OCI-LY7 (cell line): ENCODE measurements around the gene NUDCD3. TPM values are rescaled to one million over a fixed set of nuclear protein-coding genes. Genes with fewer than 3 reads are reported as not detected.
A peak's percentile ranks its signal among the peaks of the same experiment; 100 is the strongest.

ENCODE experiments used
- BruUV-seq: library from RNA; stranded (reverse); fragments of 400-500 nt; replicated peaks from 2 replicates; lab custom pipeline; 2021; lab: Mats Ljungman, UMichigan
- CTCF ChIA-PET: fragments of 300-600 bp; sonication (Branson Sonifier 250); formaldehyde crosslinking; loops from one replicate; lab custom pipeline; 2022; ENCODE audit warnings: antibody characterized with exemption; ENCODE audit not compliant: unreplicated experiment; lab: Charles Lee
- POLR2A ChIA-PET: fragments of 300-600 bp; sonication (Branson Sonifier 250); formaldehyde crosslinking; loops from one replicate; lab custom pipeline; 2022; ENCODE audit warnings: antibody characterized with exemption; lab: Charles Lee
- DNase-seq: peaks from one replicate; pipeline ENCODE4 v3.0.0-alpha.2; 2015; ENCODE audit warnings: low spot score
- H2AFZ ChIP-seq: fragments of 200-600 bp; sonication (generic), shearing (Covaris generic); 2 replicates; pipeline ENCODE4 v1.6.1; 2014; ENCODE audit warnings: mild to moderate bottlenecking, antibody characterized with exemption, low read length, moderate library complexity
- H3K27ac ChIP-seq: fragments of 200-600 bp; sonication (generic); 2 replicates; pipeline ENCODE4 v1.5.1; 2014; ENCODE audit warnings: mixed run types, low read depth, mild to moderate bottlenecking, moderate library complexity, low read length, inconsistent platforms; ENCODE audit not compliant: poor library complexity, severe bottlenecking
- H3K36me3 ChIP-seq: fragments of 200-600 bp; sonication (generic); 2 replicates; pipeline ENCODE4 v1.6.1; 2014; ENCODE audit warnings: mild to moderate bottlenecking, antibody characterized with exemption, low read length, moderate library complexity, mixed read lengths; ENCODE audit not compliant: insufficient read depth
- H3K4me1 ChIP-seq: fragments of 200-600 bp; sonication (generic); 2 replicates; pipeline ENCODE4 v1.5.1; 2014; ENCODE audit warnings: mild to moderate bottlenecking, low read length; ENCODE audit not compliant: insufficient read depth, poor library complexity, severe bottlenecking
- H3K4me2 ChIP-seq: fragments of 200-600 bp; sonication (generic); 2 replicates; pipeline ENCODE4 v1.6.1; 2014; ENCODE audit warnings: mild to moderate bottlenecking, low read length
- H3K4me3 ChIP-seq: fragments of 200-600 bp; sonication (generic); 2 replicates; pipeline ENCODE4 v1.5.1; 2014; ENCODE audit warnings: mild to moderate bottlenecking, low read depth, low read length; ENCODE audit not compliant: poor library complexity, severe bottlenecking
- H3K79me2 ChIP-seq: fragments of 200-600 bp; sonication (generic); 2 replicates; pipeline ENCODE4 v1.6.1; 2016; ENCODE audit warnings: low read depth, mild to moderate bottlenecking, low read length, moderate library complexity, mixed read lengths; ENCODE audit not compliant: insufficient read depth
- H3K9me2 ChIP-seq: fragments of 200-600 bp; sonication (generic); 2 replicates; pipeline ENCODE4 v1.6.1; 2016; ENCODE audit warnings: mild to moderate bottlenecking, low read length, mixed read lengths; ENCODE audit not compliant: insufficient read depth
- H3K9me3 ChIP-seq: fragments of 200-600 bp; sonication (generic); 2 replicates; pipeline ENCODE4 v1.6.1; 2014; ENCODE audit warnings: mild to moderate bottlenecking, mixed run types, low read length, mixed read lengths
- H4K20me1 ChIP-seq: fragments of 200-600 bp; sonication (generic); 2 replicates; pipeline ENCODE4 v1.6.1; 2014; ENCODE audit warnings: mild to moderate bottlenecking, antibody characterized with exemption, low read length, moderate library complexity, mixed read lengths; ENCODE audit not compliant: insufficient read depth
- CTCF ChIP-seq: fragments of 200-600 bp; sonication (generic); conservative IDR thresholded peaks from 2 replicates; pipeline ENCODE4 v1.5.1; 2014; ENCODE audit warnings: mild to moderate bottlenecking, antibody characterized with exemption, low read length, moderate library complexity, mixed read lengths
- EZH2phosphoT487 ChIP-seq: fragments of 200-600 bp; sonication (generic); IDR thresholded peaks from 2 replicates; pipeline ENCODE4 v1.6.1; 2018; ENCODE audit warnings: low read depth, borderline replicate concordance, mild to moderate bottlenecking, mixed run types, antibody characterized with exemption, low read length, moderate library complexity, mixed read lengths
- intact Hi-C: fragments of 100-400 bp; cut with micrococcal nuclease; formaldehyde crosslinking; loops from one replicate; pipeline ENCODE4 v1.10.0; 2022; ENCODE audit not compliant: unreplicated experiment
- total RNA-seq, 2 experiments: library from RNA; depleted of rRNA in 1 of 2; stranded (reverse); fragments of >200 nt in 1 of 2; shearing (Covaris generic) in 1 of 2; gene quantifications; 2 replicates each; pipeline ENCODE4 v1.2.3, GENCODE V29; 2014 to 2022

The NUDCD3 gene
- total RNA-seq, 2 experiments from 2014 or later: 57.0 to 108 TPM

- Histone ChIP-seq H2AFZ (no peak overlapping the region), H3K79me2 (no peaks in the 10 kb centered on the region), H3K4me2 (no peak overlapping the region), H3K27ac (no peak overlapping the region), H3K9me3 (no peaks in the 10 kb centered on the region), H3K36me3 (no peaks in the 10 kb centered on the region), H3K4me3 (no peak overlapping the region), H3K4me1 (peaks cover 12% of the 10 kb centered on the region), H3K9me2 (no peaks in the 10 kb centered on the region), H4K20me1 (no peaks in the 10 kb centered on the region)
- TF ChIP-seq CTCF (no peak), EZH2phosphoT487 (no peak)
- intact Hi-C loops: no loop called here
- BruUV-seq: no TSS peak
- ChIA-PET POLR2A (interaction anchor here (0.6 kb wide), 1 partner anchor 87 kb away, joined by 4 read pairs; no protein-coding TSS in a partner anchor), CTCF (no interaction called here)
- no peak for DNase-seq
Measured at GRCh38 chr7:44368455-44368854, 122.0 kb downstream of the NUDCD3 start.

GRCh38 chr7:44367475-44368043 is 122.9 kb downstream of the NUDCD3 start:
- no peaks in the 10 kb centered on the region for H3K36me3 ChIP-seq
- no peak for TF ChIP-seq EZH2phosphoT487
- TF ChIP-seq CTCF: no peak
- no peaks in the 10 kb centered on the region for H3K9me3 ChIP-seq
- H3K9me2 ChIP-seq: no peaks in the 10 kb centered on the region
- H3K4me2 ChIP-seq: no peak overlapping the region
- ChIA-PET POLR2A (interaction anchor here (0.6 kb wide), 2 partner anchors 87 to 236 kb away, joined by 3 to 4 read pairs; no protein-coding TSS in a partner anchor), CTCF (no interaction called here)
- no peak for DNase-seq
- BruUV-seq: no TSS peak
- no peak overlapping the region for H3K27ac ChIP-seq
- H3K4me1 ChIP-seq: peaks cover 12% of the 10 kb centered on the region
- H3K79me2 ChIP-seq: no peaks in the 10 kb centered on the region
- H2AFZ ChIP-seq: peak overlapping the region; percentile 60; the same call in 1 of the 2 replicates
- H3K4me3 ChIP-seq: no peak overlapping the region
- no peaks in the 10 kb centered on the region for H4K20me1 ChIP-seq
- intact Hi-C loops: no loop called here

- TF ChIP-seq CTCF (no peak), EZH2phosphoT487 (no peak)
- intact Hi-C loops: no loop called here
- Histone ChIP-seq H3K4me2 (0 out of 2 replicates have a peak overlapping the region, but pooled peaks have one; percentile 3), H3K79me2 (no peaks in the 10 kb centered on the region), H3K4me1 (peaks cover 12% of the 10 kb centered on the region), H3K36me3 (no peaks in the 10 kb centered on the region), H2AFZ (peak overlapping the region; percentile 60; the same call in 1 of the 2 replicates), H3K9me3 (no peaks in the 10 kb centered on the region), H3K4me3 (no peak overlapping the region), H4K20me1 (no peaks in the 10 kb centered on the region), H3K27ac (no peak overlapping the region), H3K9me2 (no peaks in the 10 kb centered on the region)
- no TSS peak for BruUV-seq
- ChIA-PET CTCF (no interaction called here), POLR2A (no interaction called here)
- DNase-seq: no peak
Measured at GRCh38 chr7:44366986-44367385, 123.5 kb downstream of the NUDCD3 start.
